Ascending aorta (tissue), 2 donors: ENCODE measurements around the gene BFSP2. TPM values are rescaled to one million over a fixed set of nuclear protein-coding genes. Genes with fewer than 3 reads are reported as not detected.

Source experiments
- DNase-seq, 2 donors: peaks; one replicate each; pipeline ENCODE4 v3.0.0-alpha.2; 2019; ENCODE audit warnings: low spot score in 2 of 2
- H3K27ac ChIP-seq, 2 donors: fragments of 200-600 bp; sonication (generic); one replicate each; pipeline ENCODE4 v1.5.1; 2016 to 2017; ENCODE audit warnings: mild to moderate bottlenecking in 1 of 2
- H3K27me3 ChIP-seq: fragments of 200-600 bp; sonication (generic); one replicate; pipeline ENCODE4 v1.5.1; 2017
- H3K36me3 ChIP-seq, 2 donors: fragments of 200-600 bp; sonication (generic); one replicate each; pipeline ENCODE4 v1.5.1; 2016
- H3K4me1 ChIP-seq, 2 donors: fragments of 200-600 bp; sonication (generic); one replicate each; pipeline ENCODE4 v1.5.1; 2016 to 2017; ENCODE audit warnings: mild to moderate bottlenecking in 1 of 2
- H3K4me3 ChIP-seq, 2 donors: fragments of 200-600 bp; sonication (generic); one replicate each; pipeline ENCODE4 v1.5.1; 2016 to 2017; ENCODE audit warnings: mild to moderate bottlenecking in 1 of 2
- H3K9me3 ChIP-seq, 2 donors: fragments of 200-600 bp; sonication (generic); one replicate each; pipeline ENCODE4 v1.5.1; 2016
- CTCF ChIP-seq, 3 experiments: fragments of 200-600 bp in 2 of 3; fragments of 450-650 bp in 1 of 3; sonication (generic) in 2 of 3; IDR thresholded peaks; one replicate each; pipeline ENCODE4 v1.5.1; 2016 to 2019; ENCODE audit warnings: antibody characterized with exemption in 3 of 3, mild to moderate bottlenecking in 1 of 3, moderate library complexity in 1 of 3
- intact Hi-C: fragments of 100-400 bp; cut with DNase I; formaldehyde crosslinking; loops from one replicate; pipeline ENCODE4 v1.15.1; 2023
- total RNA-seq: library from RNA; depleted of rRNA; stranded (reverse); fragments of >200 nt; gene quantifications from one replicate; pipeline ENCODE4 v1.1.0, GENCODE V29; 2016

BFSP2 gene
- total RNA-seq, 1 donor from 2014 or later: not detected

DNA sequence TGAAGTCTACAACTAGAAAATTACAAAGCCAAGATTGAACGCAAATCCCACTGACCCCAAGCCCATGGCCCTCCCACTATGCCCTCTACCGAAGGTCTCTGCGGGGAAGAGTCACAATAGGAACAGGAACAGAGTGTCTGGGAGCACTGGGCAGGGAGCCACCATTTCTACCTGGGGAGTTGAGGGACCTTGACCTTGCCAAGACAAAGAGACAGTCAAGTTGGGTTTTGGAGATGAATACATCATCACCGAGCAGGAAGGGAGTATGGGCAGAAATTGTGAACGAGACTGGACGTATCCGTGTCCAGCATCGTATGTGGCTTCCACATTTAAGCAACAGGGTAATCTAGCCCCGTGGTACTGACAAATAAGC lies 30.8 kb upstream of the BFSP2 start:
- no peaks in the 10 kb centered on the region for H3K4me1 ChIP-seq
- no peaks in the 10 kb centered on the region for H3K9me3 ChIP-seq
- H3K4me3 ChIP-seq: no peak overlapping the region
- DNase-seq: no peak
- no peaks in the 10 kb centered on the region for H3K27me3 ChIP-seq
- intact Hi-C loops: no loop called here
- H3K36me3 ChIP-seq: no peaks in the 10 kb centered on the region
- H3K27ac ChIP-seq: no peak overlapping the region
- no peak for TF ChIP-seq CTCF (IDR thresholded peaks at IDR 0.05)

- no peak for TF ChIP-seq CTCF (IDR thresholded peaks at IDR 0.05)
- H3K4me1 ChIP-seq: no peaks in the 10 kb centered on the region
- intact Hi-C loops: no loop called here
- H3K27ac ChIP-seq: no peak overlapping the region
- no peaks in the 10 kb centered on the region for H3K36me3 ChIP-seq
- H3K27me3 ChIP-seq: no peaks in the 10 kb centered on the region
- H3K4me3 ChIP-seq: no peak overlapping the region
- DNase-seq: no peak
- no peaks in the 10 kb centered on the region for H3K9me3 ChIP-seq
Measured at GRCh38 chr3:133371181-133371580, 28.7 kb upstream of the BFSP2 start.

- no peak for TF ChIP-seq CTCF (IDR thresholded peaks at IDR 0.05)
- H3K36me3 ChIP-seq: no peaks in the 10 kb centered on the region
- no peaks in the 10 kb centered on the region for H3K4me1 ChIP-seq
- DNase-seq: no peak
- H3K27ac ChIP-seq: no peak overlapping the region
- no peaks in the 10 kb centered on the region for H3K27me3 ChIP-seq
- no peaks in the 10 kb centered on the region for H3K9me3 ChIP-seq
- H3K4me3 ChIP-seq: no peak overlapping the region
- intact Hi-C loops: no loop called here
Measured at GRCh38 chr3:133371676-133372075, 28.2 kb upstream of the BFSP2 start.

GRCh38 chr3:133374708-133375402 lies 25.0 kb upstream of the BFSP2 start:
- intact Hi-C loops: no loop called here
- Histone ChIP-seq H3K36me3 (no peaks in the 10 kb centered on the region), H3K4me3 (no peak overlapping the region), H3K27ac (no peak overlapping the region), H3K4me1 (no peaks in the 10 kb centered on the region), H3K27me3 (no peaks in the 10 kb centered on the region), H3K9me3 (no peaks in the 10 kb centered on the region)
- TF ChIP-seq CTCF (IDR thresholded peaks at IDR 0.05): no peak
- DNase-seq: no peak

DNA sequence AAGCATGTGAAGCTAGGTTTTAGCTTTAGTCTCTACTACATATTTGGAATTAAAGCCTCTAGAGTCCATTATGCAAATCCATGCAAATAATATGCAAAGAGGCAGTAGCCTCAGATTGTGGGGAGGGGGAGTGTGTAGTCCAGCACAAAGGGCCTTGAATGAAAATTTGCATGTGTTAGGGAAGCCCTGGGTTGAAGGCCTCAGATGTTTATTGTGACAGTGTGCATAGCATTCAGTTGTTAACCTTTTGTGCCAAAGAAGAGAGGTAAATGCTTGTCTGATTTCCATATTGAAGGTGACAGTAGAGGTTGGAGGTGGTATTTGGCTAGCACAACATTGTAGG lies 24.5 kb upstream of the BFSP2 start:
- DNase-seq: no peak
- Histone ChIP-seq H3K27me3 (no peaks in the 10 kb centered on the region), H3K36me3 (no peaks in the 10 kb centered on the region), H3K9me3 (no peaks in the 10 kb centered on the region), H3K4me1 (no peaks in the 10 kb centered on the region), H3K27ac (no peak overlapping the region), H3K4me3 (no peak overlapping the region)
- TF ChIP-seq CTCF (IDR thresholded peaks at IDR 0.05): no peak
- intact Hi-C loops: no loop called here

- Histone ChIP-seq H3K4me3 (no peak overlapping the region), H3K27me3 (no peaks in the 10 kb centered on the region), H3K4me1 (no peaks in the 10 kb centered on the region), H3K36me3 (no peaks in the 10 kb centered on the region), H3K9me3 (no peaks in the 10 kb centered on the region), H3K27ac (no peak overlapping the region)
- TF ChIP-seq CTCF (IDR thresholded peaks at IDR 0.05): no peak
- intact Hi-C loops: no loop called here
- no peak for DNase-seq
Measured at GRCh38 chr3:133376810-133377209, 23.0 kb upstream of the BFSP2 start.
